Measurements from ENCODE around the gene ACY1.
A peak's percentile ranks its signal among the peaks of the same experiment; 100 is the strongest.

The ACY1 gene

DNA sequence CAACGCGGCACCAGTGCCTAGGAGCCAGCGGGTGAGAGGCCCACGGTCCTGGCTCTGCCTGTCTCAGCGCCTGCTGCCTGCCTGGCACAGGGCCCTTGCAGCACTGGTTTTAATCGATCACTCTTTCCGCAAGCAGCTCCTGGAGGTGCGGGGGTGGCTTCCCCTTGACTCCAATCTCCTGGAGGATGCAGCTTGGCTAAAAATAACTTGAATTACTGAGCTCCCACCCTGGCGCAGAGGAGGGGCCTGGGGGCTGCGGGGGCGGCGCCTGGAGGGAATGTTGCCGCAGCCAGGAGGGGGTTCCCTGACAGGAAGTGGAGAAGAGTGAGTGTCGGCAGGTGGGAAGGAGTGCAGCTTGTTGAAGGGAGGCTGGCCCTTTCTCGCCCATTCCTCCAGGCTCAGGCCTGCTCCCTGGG, 22.2 kb downstream of the ACY1 start:
- peak; percentile 59 for DNase-seq (ENCODE audit: low read depth, low spot score)

DNA sequence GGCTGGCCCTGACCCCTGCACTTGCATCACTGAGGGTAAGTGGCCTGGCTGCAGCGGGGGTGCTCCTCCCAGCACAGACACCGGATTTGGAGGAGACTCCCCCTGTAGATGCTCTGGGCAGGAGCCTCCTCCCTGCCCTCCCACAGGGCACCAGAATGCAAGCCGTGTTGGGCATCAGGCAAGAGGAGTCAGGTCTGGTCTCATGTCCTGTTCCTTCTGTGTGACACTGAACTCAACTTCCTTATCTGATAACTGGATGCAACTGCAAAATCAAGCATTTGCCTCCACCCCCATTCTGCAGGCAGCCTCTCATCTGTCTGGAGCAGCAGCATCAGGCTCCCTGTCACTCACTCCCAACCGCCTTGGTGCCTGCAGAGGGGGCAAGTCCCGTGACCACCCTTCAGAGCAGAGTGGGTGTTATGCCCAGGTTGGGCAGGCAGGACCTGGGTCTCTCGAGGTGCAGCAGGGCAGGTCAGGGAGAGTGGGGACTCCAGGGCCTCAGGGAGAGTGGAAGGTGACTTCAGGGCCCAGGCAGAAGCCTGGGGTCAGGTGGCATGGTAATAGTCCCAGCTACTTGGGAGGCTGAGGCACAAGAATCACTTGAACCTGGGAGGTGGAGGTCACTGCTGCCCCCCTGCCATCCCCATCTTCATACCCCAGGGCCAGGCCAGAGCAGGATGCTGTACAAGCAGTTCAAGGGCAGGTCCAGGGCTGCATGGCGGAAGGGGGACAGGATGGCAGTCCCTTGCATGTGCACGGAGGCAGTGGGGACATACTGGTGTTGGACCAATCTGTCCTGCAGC, 22.9 kb downstream of the ACY1 start:
- no peak for DNase-seq (ENCODE audit: low read depth, low spot score)

- no peak for DNase-seq (ENCODE audit: low read depth, low spot score)
These were observed 23.4 kb downstream of the ACY1 start for GRCh38 chr3:52006820-52007133.

DNA sequence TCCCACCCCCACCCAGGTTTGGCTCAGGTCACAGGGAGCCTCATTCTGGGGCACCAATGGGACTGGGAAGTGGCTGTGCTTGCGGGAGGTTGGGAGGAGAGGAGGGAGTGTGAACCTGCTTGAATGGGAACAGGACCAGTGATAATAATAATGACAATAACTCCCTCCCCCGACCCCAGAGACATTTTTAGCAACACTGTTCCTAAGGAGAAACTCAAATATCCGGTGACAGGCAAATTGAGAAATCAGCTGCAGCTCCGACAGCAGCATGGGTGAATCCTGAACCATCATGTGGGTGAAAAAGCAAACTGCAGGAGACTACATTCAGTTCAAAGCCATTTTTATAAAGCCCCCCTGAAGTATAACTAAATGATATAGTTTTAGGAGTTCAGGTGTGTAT, 24.0 kb downstream of the ACY1 start:
- no peak for DNase-seq (ENCODE audit: low read depth, low spot score)

DNA sequence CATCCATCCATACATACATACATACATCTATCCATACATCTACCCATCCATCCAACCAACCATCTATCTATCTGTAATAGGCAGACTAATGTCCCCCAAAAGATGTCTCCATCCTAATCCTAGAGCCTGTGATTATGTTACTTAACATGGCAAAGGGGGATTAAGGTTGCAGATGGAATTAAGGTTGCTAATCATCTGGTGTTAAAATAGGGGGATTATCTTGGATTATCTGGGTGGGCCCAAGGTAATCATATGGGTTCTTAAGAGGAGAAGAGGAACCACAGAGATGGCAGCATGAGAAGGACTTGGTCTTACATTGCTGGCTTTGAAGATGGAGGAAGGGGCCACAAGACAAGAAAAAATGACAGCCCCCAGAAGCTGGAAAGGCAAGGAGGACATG, 27.1 kb downstream of the ACY1 start:
- DNase-seq (ENCODE audit: low read depth, low spot score): no peak

DNA sequence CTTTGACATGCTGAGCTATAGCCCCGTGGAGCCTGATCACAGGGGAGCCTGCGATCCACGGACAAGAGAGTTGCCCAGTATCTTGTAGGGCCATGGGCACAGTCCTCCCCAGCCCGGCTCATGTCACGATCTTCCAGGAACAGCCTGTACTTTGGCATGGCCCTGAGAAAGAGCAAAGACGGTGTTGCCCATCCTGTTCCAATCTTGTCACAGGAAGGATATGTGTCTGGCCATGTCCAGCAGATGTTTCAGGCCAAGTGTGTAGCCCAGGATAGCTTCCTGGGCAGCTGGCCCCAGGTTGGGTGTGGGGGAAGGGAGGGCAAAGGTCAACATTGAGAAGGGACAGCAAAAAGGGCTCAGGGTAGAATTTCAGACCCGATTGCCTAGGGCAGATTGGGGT, 29.4 kb downstream of the ACY1 start:
- DNase-seq (ENCODE audit: low read depth, low spot score): no peak

GRCh38 chr3:52013802-52014598, 30.7 kb downstream of the ACY1 start:
- DNase-seq (ENCODE audit: low read depth, low spot score): no peak

- DNase-seq (ENCODE audit: low read depth, low spot score): no peak
These were observed 31.3 kb downstream of the ACY1 start for GRCh38 chr3:52014613-52015012.

GRCh38 chr3:52015438-52016228, 32.3 kb downstream of the ACY1 start:
- DNase-seq (ENCODE audit: low read depth, low spot score): no peak

GRCh38 chr3:52017586-52017985, 34.3 kb downstream of the ACY1 start:
- DNase-seq (ENCODE audit: low read depth, low spot score): no peak

DNA sequence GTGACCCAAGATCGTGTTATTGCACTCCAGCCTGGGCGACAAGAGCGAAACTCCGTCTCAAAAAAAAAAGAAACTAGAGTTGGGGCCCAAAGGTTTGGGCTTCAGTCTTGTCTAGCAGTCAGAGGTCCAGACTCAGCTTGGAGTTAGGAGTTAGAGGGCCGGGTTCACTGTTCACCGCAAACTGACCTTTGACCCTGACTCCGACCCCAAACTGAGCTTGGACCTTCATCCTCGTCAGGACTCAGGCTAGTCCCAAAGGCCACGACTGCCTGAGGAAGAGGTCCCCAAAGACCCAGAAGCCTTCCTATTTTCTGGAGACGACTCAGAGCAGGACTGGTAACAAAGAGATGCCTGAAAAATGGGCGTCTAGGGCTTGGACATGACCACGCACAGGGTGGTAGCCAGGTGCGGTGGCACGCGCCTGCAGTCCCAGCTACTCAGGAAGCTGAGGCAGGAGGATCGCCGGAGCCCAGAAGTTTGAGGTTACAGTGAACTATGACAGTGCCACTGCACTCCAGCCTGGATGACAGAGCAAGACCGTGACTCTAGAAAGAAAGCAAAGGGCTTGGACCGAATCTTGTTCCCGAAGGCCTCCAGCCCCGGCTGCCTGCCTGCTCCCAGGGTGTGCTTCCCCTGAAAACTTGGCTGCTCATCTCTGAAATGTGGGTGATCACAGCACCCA, 35.1 kb downstream of the ACY1 start:
- DNase-seq (ENCODE audit: low read depth, low spot score): no peak

DNA sequence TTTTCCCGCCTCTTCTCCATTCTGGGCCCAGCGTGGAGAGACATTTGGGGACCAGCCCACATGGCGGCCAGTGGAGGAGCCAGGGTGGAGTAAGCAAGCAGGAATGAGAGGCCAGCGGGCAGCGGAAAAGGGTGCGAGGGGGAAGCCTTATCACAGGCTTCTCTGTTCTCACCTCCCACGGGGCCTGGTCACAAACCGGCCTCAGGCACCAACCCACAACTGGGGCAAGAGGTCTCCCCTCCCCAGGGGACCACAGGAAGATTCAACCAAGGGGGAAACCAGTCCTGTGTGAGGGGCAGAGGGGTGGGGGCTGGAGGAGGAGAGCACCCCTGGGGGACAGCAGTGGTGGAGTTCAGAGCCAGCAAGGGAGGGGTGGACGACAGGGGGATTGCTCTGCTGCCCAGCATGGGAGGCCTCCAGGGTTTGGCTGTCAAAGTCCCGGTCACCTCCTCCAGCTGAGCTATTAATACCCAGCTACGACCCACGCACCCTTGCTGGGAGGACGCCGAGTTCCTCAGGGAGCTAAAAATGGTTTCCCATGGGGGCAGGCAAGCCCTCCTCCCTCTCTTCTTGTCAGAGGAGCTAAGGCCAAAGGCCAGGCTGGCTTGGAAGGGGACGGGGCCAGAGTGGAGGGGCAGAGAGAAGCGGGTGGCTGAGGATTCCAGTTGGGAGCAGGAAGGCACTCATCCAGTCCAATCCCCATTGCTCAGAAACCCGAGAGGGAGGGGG, 36.2 kb downstream of the ACY1 start:
- DNase-seq (ENCODE audit: low read depth, low spot score): no peak

- no peak for DNase-seq (ENCODE audit: low read depth, low spot score)
These were observed 37.5 kb downstream of the ACY1 start for GRCh38 chr3:52020796-52021195.

- no peak for DNase-seq (ENCODE audit: low read depth, low spot score)
These were observed 38.3 kb downstream of the ACY1 start for GRCh38 chr3:52021489-52022268.

- peak; percentile 44 for DNase-seq (ENCODE audit: low read depth, low spot score)
These were observed 39.2 kb downstream of the ACY1 start for GRCh38 chr3:52022323-52023100.

GRCh38 chr3:52023101-52023770, 39.9 kb downstream of the ACY1 start:
- DNase-seq (ENCODE audit: low read depth, low spot score): no peak

DNA sequence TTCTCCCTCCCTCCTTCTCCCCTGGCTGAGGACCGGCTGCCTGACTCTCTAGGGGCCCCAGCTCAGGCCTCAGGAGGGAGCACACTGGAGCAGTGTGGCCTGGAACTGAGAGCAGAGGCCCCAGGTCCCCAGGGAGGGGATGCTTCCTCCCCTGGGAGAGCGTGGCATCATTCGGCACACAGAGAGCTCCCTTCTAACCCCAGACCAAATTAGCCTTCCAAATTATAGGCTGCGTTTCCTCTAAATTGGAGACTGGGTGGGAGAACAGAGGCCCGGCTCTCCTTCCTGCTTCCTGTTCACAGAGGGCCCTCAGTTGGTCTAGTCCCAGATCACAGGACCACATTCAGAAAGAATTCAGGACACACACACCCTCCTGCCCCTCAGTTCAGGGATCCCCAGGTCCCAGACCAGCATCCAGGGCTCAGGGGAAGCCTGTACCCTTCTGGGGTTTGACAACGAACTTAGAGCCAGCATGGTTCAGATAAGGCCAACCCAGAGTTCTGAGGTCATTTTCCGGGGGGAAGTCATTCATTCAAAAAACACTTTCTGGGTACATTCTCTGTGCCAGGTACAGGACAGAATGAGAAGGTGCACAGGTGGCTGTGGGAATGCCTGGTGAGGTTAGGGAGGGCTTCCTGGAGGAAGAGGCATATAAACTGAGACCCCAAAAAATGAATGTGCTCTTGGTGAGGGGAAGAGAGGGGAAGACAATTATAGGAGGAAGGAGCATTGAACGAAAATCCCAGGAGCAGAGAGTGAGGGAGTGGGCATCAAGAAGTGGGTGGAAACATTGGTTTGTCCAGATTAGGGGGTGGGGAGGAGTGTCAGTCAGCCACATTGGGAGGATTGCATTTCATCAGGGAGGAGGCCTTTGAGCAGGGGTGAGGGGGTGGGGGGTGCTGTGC, 40.8 kb downstream of the ACY1 start:
- DNase-seq (ENCODE audit: low read depth, low spot score): no peak

Data from astrocyte of the hippocampus (primary cell).